HCT116 (cell line): Measurements from ENCODE around the gene ESPL1.

Experiments used
- CTCF ChIP-seq, 3 experiments: fragments of 200-600 bp in 1 of 3; sonication (generic) in 1 of 3; IDR thresholded peaks in 2 of 3; conservative IDR thresholded peaks in 1 of 3; 2 replicates each; pipeline ENCODE4 v1.5.1; 2012 to 2017; ENCODE audit warnings: low read depth in 2 of 3, low read length in 2 of 3, antibody characterized with exemption in 1 of 3, borderline replicate concordance in 1 of 3, control low read depth in 1 of 3, mild to moderate bottlenecking in 1 of 3, mixed read lengths in 1 of 3, mixed run types in 1 of 3, moderate library complexity in 1 of 3; ENCODE audit not compliant: insufficient read depth in 1 of 3
- TCF7L2 ChIP-seq: IDR thresholded peaks from 2 replicates; pipeline ENCODE4 v1.7.0; 2011; ENCODE audit warnings: borderline replicate concordance, inconsistent platforms; ENCODE audit not compliant: insufficient read depth, insufficient read length; ENCODE audit errors: extremely low read depth

DNA sequence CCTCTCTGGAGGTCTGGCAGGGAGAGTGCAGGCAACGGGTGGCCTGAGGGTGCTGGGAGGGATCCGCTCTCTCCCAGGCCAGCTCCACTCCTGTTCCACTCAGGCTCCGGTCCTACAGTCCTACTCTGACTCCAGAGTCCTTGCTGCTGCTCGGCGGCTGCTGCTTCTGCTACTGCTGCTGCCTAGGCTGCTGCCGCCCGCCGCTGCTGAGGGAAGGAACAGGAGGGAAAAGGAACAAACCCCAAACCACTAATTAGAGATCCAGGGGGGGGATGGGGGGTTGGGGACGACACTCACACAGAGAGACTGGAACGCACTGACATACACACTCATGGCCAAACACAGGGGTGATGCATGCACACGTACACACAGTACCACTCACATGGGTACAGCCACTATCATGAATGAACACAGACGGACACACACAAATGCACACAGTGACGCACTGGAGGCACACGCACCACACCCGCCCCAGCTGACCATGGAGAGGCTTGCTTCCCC lies 68.1 kb downstream of the ESPL1 start, which contains the start of gene SP7:
- TF ChIP-seq CTCF (IDR thresholded peaks at IDR 0.05 in 2 of 3, conservative IDR thresholded peaks at IDR 0.05 in 1 of 3; ENCODE audit: borderline replicate concordance in 1 of 3, insufficient read depth in 1 of 3, low read depth in 2 of 3, low read length in 2 of 3), result no peak
- TF ChIP-seq TCF7L2, result no peak
